Amniotic stem cell (primary cell): ENCODE data around the gene ISL2.

ENCODE experiments used
- DNase-seq: peaks from one replicate; lab custom pipeline; 2025; lab: John Stamatoyannopoulos, UW

ISL2 gene

DNA sequence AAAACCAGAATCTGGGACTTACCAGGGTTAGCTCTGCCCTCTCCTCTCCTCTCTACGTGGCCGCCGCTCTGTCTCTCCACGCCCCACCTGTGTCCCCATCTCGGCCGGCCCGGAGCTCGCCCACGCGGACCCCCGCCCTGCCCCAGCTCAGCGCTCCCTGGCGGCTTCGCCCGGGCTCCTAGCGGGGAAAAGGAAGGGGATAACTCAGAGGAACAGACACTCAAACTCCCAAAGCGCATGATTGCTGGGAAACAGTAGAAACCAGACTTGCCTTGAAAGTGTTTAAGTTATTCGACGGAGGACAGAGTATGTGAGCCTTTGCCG, 5.4 kb downstream of the ISL2 start:
- DNase-seq = no peak

DNA sequence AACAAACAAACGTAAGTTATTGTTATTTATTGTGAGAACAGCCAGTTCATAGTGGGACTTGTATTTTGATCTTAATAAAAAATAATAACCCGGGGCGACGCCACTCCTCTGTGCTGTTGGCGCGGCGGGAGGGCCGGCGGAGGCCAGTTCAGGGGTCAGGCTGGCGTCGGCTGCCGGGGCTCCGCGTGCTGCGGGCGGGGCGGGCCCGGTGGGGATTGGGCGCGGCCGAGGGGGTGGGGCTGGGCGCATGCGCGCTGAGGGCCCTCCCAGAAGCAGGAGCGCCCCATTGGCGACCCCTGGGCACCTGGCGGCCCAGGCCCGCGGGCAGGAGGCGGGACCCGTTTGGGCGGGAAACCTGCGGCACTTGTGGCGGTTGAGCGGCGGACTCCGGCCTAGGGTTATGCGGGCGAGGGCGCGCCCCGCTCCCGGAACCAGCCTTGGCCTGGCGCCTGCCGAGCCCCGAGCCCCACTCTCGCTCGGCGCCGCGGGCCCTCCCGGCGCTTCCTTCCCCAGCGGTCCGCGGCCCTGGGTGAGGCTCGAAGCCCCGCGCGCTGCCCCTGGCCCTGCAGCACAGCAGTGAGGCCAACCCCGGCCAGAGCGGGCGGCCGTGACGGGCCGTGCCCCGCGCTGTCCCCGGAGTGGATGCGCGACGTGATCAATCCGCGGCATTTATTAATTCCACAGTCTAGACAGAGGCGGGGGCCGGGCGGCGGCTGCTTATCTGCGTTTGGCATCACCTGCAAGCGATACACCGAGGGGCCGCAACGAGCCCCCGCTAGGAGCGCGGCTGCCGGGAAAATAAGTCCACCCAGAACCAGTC, 6.0 kb downstream of the ISL2 start:
- DNase-seq = no peak

DNA sequence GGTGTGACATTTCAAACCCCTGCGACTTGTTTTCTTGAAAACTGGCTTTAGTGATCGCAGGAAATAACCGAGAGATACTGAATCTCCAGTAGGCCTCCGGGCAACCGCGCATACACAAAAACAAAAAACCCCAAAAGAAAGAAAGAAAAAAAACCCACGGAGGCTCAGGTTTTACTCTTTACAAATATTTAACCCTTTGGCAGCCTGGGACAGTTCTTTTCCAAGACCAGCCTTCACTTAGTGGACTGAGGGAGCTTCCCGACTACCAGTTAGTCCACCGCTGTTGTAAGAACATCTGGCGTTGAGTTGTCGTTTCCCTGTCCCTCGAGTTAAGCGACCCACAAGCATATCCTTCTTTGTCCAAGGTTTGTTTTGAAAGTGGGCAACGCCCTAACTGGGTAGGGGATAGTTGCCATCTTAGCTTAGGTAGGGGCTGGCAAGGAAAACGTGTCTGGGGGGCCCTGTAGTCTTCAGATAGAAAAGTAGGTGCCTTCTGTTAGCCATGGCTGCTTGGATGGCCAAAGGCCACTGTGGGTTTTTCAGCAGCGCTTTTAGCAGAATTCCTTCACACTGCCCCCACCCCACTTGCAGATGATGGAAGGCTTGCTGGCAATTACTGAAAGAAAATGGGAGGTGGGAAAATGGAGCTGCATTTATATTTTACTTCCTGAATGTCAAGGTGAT, 6.9 kb downstream of the ISL2 start:
- no peak for DNase-seq

DNA sequence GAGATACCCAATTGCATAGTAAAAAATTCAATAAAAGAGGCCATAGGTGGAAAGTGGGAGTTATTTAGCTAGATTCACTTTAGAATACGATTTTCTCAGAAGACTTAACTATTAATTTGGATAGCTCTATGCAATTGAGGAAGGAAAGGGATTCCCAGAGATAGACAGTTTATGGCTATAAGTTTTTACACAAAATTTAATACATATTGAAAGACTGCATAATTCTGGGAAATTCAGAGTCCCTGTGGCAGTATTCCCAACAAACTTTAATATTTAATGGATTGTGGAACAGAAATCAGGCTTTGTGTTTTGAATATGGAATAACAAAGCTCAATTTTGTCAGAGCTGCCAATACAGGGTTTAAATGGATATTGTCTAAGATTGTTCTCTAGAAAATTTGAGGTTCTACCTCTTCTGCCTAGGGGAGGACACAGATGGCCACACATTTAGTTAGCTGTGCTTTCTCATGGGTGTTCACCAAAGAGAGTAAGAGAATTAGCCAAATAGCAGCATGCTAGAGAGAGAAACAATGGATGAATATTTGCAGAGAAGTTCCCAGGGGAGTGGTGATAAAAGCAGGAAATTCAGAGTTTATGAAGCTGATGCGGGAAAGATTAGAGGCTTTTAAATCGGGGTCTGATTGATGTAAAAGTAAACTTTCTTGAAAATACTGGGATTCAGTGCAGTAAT, 8.5 kb downstream of the ISL2 start:
- no peak for DNase-seq

DNA sequence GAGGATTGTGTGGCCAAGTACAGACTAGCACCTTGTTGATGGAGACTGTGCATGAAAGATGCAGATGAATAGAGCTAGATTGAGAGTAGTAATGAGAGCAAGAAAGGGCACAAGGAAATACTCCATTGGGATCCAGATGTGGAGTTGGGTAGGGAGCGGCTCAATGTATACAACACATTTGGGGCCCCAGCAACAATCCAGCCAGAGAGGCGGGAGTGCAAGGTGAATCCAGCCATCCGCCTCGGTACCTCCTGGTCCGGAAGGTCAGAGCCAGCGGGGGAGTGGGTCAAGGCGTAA, 9.0 kb downstream of the ISL2 start:
- DNase-seq = no peak

DNA sequence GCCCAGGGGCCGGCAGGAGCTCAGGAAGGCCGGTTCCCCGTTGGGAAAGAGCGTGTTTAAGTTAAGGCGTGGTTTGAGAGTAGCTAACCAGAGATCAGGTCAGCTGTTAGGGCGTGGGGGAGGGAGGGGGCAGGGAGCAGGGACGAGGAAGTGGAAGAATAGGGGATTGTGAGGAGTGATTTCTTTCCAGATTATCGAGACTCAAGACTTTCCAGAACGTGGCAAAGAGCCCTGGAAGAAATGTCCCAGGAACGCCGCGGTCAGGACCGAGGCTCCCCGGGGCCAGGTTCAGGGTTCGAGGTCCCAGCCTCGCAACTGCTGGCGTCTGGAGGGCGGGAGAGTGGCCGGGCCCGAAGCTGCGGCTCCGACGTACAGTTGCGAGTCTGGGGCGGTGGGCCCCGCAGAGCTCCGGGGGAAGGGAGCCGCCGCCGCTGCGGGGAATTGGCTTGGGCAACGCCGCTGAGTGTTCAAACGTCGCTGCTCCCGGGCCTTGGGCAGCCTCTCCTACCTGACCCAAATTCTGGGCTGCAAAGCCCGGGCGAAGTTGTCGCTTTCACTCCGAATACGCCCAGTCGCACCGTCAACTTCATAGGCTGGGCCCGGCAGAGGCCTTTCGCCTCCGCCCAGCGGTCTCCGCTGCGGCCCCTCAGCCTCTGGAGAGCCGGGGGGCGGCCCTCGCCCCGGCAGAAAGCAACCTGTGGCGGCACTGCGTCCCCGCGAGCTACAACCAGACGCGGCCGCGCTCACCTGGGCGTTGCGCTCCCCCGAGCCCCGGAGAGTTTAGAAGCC, 9.5 kb downstream of the ISL2 start:
- DNase-seq = no peak

DNA sequence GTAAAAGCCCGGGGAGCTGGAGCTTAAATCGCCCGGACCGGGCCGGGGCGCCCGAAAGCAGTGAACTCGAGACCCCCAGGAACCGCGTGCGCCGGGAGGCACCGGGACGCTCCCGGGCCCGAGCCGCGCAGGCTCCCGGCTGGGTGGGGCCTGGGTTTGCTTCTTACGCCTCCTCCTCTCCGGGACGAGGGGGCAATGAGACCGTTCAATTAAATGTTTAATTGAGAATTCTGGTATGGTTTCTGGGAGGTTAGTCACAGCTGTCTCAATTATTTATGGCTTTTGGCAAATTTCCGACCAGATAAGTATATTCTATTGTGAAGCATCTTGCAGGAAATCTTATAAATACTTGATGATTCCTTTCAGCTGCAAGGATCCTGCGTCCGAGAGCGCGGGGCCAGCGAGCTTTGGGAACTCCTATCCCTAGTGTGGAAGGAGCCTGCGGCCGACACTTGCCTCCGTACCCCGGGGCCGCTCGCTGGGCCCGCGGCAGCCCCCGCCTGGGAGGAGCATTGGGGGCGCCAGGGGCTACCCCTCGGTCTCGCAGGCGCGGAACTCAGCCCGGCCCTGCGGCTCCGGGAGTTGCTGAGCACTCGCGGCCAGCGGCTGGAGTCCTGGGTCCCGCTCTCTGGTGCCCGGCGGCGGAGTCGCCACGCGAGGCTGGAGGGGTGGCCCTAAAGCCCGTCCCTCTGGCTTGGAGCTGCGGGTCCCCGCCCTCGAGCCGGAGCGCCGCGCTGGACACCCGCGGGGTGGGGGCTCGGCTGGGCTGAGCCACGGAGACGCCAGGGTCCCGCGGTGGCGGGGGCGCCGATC, 10.3 kb downstream of the ISL2 start:
- DNase-seq = no peak

DNA sequence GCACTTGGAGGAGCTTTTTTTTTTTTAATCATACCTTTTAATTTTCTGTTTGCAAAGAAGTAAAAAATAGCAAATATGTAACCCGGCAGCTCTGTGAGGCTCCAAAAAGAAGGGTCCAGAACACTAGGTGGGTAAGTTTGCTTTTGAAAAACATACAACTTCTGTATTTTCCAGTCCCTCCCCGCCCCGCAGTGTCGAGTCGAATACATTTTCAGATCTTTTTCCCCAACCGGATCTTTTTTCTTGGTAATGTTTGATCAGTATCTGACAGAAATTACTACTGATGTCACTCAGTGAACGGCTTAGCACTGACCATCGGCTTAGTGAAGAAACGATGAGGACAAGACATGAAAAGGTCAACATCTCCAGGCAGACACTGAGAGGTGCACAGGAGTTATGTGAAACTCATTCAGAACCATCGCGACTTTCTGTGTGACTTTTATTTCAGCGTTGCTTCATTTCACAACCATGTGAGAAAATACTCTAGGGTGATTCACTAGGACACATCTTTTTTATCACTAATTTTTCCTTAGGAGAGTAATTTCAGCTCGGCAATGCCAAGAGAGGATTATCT, 11.0 kb downstream of the ISL2 start:
- no peak for DNase-seq

DNA sequence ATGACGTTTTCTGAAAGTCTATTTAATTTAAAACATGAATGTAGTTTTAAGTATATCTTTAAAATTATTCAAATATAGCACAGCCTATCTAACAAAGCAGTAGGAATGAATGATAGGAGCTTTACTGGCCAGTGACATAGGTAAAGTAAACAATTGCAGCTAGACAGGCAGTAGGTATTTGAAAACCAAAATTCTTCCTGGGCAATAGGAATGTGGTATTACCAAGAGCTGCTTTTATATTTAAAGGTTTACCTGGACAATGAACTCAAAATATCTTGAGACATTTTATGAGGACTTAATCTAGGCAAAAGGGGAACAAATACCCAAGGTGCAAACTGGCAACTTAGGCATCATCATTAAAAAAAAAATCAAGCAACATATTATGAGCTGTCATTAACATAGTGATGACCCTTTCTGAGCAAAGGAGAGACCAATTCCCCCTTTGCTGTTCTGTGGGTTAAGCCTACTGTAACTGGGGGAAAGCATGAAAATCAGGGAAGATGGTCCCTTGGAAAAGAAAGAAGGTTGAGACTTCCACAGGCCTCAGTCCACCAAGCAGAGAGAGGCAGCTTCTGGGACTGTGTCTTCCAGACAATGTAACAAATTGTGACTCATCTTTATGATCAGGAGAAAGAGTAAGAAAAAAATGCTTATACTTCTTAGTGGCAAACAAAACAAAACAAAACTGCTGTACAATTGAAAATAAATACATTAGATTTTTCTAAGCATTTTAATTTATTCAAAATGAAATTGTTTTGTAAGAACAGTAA, 12.9 kb downstream of the ISL2 start:
- DNase-seq = no peak

DNA sequence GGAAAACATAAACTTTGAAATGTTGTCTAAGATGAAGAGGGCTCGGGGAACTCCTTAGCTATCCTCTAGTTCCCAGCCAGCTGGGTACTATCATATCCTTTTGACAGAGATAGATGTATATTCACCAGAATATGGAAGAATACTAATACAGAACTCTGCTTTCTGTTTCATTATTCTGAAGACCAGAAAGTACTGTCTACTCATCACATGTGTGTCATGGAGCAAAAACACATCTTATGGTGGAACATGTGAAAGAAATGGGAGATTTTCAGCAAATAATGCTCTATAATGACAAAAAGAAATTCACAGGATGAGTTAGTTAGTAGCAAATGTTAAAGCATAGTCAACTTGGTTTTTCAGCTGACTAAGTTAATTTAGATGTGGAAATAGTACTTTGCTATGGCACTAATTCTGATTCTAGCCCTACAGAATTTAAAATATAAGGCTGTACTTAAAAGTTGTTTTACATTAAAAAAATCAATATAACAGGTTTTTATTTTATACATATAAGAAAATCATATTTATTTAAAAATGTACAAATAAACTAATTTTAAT, 16.5 kb downstream of the ISL2 start:
- no peak for DNase-seq

DNA sequence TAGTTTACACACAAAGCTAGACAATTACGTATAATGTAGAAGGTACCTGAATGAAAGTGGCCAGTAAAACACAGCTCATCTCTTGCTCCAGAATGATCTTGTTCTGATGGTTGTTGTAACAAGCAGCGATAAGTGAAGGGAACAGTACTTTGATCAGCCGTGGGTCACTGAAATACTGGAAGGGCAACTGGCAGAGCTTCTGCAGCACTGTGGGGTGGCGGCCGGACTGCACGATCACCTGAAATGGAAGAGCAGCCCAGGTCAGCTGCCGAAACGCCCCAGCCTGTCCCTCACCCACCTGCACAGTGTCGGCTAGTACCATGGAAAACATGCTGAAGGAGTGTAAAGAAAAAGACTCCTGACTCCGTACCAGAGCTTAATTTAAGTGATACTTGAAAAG, 17.3 kb downstream of the ISL2 start:
- no peak for DNase-seq

DNA sequence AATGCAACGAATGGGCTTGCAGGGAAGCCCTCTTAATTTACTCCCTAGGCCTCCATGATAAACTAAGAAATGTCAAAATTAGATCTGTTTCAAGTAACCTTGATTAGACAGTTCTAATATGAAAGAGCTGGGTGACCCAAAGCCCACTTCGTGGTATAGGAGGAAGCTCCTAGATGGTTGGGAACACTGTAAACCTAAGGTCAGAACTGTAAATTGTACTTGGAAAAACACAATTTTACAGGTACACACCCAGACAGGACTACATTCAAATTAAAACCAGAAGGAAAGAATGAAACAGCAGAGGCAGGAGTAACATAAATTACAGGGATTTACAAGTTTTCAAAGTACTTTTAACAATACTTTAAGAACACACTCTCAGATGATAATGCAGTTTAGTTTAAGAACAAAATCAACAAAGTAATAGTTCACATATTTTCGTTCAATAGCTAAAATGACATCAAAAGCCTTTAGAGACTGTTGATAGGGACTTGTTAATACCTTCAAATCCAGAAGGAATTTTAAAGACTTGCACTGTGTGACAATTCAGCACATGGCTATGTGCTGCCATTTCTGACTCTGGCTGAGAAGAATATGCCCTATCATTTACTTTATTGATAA, 18.4 kb downstream of the ISL2 start:
- no peak for DNase-seq

DNA sequence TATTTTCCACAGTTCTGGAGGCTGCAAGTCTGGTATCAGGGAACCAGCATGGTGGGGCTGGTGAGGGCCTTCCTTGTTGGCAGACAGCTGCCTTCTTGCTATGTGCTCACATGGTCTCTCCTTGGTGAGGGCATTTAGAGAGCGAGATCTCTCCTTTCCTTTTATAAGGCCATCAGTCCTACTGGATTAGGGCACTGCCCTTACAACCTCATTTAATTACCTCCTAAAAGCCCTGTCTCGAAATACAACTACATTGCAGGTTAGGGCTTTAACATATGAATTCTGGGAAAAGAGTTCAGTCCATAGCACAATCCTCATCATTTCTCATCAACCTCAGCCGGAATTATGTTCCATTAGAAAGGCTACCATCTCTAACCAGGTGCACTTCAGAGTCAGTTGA, 21.9 kb downstream of the ISL2 start:
- no peak for DNase-seq

DNA sequence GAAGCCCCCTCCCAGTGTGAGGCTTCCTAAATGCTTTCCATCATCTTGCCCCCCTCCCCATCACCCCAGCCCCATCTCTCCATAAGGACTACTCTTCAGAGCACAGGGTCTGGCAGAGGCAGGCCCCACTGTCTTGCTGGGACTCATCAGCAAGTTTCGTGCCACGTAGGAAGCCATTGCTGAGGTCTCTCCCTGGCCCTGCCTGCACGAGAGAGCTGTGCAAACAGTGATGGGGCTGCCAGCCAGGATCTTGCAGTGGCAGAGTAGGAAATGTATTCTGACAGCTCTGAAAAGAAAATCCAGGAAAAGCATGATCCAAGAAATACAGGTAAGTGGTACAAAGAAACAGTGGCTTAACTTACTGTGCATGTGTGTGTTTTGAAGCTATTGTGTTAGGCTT, 22.6 kb downstream of the ISL2 start:
- no peak for DNase-seq

DNA sequence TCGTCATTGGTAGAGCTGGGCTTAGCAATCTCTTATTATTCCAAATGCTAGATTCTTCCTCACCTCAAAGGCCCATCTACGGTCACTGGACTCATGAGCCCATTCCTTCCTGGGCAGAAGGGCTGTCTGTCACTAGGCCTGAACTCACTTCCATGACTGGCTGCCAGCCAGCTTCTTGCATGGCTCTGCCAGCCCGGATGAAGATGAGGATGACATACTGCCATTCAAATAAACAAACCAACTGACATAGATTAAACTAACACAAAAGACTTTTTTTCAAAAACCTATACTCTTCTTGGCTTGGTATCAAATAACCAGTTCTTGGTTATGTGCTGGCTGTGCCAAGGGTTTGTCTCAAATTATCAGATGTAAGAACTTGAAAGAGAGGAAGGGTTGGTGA, 23.8 kb downstream of the ISL2 start:
- no peak for DNase-seq

DNA sequence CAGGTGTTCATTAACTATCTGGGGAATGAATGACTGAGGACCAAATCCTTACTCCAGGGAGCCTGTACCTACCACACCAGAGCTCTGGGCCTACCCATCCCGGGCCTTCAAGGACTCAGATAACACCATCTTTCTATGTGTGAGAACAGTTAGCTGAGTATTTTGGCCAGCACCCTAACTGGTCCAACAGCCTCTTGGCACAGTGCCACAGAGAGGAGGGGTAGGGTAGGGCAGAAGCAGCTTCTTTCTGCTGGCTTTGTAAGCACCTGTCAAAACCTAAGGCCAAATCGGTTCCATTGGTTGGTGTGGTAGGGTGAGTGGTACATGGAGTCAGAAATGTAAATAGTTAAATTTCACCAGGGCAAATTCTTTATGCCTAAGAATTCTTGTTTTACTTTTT, 26.7 kb downstream of the ISL2 start:
- no peak for DNase-seq

DNA sequence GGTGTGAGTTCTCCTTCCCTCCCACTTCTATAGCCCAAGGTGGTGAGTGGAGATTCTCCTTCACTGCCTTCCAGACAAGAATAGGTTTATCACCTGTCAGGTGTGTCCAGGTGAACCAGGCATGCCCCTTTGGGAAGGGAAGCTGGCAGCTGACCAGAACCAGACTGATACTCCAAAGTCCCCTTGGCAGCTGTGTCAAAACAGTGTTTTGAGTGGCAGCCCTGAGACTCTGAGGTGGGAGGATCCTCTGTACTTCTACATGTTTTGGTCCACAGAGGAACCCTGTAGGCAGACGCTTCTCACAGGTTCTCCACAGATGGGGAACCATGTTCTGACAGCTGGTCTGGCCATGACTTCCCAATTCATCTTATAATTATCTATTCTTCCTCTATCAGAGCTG, 30.1 kb downstream of the ISL2 start:
- DNase-seq = no peak

DNA sequence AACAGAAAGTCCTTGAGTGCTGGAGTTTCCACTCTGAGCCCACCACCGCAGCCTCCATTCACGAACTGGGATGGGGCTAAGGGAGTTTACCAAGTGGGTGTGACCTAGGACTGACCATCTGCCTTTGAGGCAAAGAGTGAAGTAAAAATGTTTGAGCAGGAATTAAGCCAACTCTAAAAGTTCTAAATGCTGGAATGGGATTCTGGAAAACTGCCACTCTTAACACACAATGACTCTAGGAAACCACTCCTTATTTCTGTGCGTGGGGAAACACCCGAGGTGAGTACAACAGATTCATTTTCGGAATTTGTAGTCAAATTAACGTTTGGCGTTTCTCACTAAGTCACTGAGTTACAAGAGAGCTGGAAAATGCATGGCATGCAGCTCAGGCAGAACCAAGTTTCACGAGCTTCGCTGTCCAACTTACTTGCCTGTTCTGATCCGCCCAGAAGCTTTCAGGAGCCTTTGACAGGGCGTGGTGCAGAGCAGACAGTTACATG, 31.6 kb downstream of the ISL2 start:
- DNase-seq = no peak

DNA sequence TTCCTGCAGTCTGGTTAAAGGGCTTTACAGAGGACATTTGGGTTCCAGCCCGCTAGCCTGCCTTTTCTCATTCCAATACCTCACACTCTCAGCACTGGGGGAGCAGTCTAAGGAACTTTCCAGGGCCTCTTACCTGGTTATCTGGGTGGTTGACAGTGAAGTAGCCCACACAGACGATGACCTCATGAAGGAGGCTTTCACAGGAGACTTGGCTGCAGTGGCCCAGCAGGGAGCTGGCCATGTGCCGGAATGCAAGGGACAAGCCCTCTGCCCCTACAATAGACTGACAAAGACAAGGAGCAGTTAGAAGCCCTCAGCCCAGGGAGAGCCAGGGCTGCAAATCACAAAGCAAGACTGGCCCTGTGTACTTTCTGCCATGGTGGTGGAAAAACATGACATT, 39.5 kb downstream of the ISL2 start:
- DNase-seq = no peak

DNA sequence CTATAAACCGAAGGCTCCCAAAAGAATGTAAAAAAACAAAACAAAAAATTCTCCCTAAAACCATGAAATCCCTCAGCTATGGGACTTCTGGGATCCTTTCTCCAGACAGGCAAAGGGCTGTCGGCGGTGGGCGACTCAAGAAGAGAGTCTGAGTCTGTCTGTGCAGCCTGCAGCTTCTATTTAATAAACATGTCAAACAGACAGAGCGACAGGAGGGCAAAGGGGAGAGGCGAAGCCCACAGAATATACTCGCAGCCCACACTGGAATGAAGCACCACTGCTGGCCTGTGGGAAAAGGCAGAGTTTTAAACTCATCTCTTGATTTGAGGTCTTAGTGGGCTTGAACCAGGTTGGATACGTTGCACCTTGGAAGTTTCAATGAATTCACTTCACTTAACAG, 40.2 kb downstream of the ISL2 start:
- DNase-seq = no peak
